Measurements from ENCODE around the gene HBZ. TPM values are rescaled to one million over a fixed set of nuclear protein-coding genes. Genes with fewer than 3 reads are reported as not detected.
"Not testable (repeated sequence)": the region's sequence is repeated elsewhere in the genome, so short reads cannot be mapped to it uniquely, and the experiment has no call there.

Gene HBZ
- polyA plus RNA-seq, 3 donors = 0.12 to 0.71 TPM; not detected in 1

DNA sequence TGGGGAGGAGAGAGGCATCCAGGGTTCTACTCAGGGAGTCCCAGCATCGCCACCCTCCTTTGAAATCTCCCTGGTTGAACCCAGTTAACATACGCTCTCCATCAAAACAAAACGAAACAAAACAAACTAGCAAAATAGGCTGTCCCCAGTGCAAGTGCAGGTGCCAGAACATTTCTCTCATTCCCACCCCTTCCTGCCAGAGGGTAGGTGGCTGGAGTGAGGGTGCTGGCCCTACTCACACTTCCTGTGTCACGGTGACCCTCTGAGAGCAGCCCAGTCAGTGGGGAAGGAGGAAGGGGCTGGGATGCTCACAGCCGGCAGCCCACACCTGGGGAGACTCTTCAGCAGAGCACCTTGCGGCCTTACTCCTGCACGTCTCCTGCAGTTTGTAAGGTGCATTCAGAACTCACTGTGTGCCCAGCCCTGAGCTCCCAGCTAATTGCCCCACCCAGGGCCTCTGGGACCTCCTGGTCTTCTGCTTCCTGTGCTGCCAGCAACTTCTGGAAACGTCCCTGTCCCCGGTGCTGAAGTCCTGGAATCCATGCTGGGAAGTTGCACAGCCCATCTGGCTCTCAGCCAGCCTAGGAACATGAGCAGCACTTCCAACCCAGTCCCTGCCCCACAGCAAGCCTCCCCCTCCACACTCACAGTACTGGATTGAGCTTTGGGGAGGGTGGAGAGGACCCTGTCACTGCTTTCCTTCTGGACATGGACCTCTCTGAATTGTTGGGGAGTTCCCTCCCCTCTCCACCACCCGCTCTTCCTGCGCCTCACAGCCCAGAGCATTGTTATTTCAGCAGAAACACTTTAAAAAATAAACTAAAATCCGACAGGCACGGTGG lies 21.7 kb downstream of the HBZ start:
- WGBS, 3 donors = 17 to 30% (median 29%) methylated on average over 6 to 8 of the region's 13 CpGs
- not testable (repeated sequence) for H3K27ac ChIP-seq (ENCODE audit: low read depth, low read length)

DNA sequence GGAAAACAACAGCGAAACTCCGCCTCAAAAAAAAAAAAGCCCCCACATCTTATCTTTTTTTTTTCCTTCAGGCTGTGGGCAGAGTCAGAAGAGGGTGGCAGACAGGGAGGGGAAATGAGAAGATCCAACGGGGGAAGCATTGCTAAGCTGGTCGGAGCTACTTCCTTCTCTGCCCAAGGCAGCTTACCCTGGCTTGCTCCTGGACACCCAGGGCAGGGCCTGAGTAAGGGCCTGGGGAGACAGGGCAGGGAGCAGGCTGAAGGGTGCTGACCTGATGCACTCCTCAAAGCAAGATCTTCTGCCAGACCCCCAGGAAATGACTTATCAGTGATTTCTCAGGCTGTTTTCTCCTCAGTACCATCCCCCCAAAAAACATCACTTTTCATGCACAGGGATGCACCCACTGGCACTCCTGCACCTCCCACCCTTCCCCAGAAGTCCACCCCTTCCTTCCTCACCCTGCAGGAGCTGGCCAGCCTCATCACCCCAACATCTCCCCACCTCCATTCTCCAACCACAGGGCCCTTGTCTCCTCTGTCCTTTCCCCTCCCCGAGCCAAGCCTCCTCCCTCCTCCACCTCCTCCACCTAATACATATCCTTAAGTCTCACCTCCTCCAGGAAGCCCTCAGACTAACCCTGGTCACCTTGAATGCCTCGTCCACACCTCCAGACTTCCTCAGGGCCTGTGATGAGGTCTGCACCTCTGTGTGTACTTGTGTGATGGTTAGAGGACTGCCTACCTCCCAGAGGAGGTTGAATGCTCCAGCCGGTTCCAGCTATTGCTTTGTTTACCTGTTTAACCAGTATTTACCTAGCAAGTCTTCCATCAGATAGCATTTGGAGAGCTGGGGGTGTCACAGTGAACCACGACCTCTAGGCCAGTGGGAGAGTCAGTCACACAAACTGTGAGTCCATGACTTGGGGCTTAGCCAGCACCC lies 22.8 kb downstream of the HBZ start:
- no peak overlapping the region for H3K27ac ChIP-seq (ENCODE audit: low read depth, low read length)
- 19 to 28% (median 27%) methylated on average over 7 to 8 of the region's 8 CpGs for WGBS, 3 donors

DNA sequence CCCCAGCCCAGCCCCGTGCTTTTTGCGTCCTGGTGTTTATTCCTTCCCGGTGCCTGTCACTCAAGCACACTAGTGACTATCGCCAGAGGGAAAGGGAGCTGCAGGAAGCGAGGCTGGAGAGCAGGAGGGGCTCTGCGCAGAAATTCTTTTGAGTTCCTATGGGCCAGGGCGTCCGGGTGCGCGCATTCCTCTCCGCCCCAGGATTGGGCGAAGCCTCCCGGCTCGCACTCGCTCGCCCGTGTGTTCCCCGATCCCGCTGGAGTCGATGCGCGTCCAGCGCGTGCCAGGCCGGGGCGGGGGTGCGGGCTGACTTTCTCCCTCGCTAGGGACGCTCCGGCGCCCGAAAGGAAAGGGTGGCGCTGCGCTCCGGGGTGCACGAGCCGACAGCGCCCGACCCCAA lies 23.6 kb downstream of the HBZ start:
- H3K27ac ChIP-seq (ENCODE audit: low read depth, low read length) = not testable (repeated sequence)
- WGBS, 3 donors = 0 to 2% (median 1%) methylated on average over 16 to 24 of the region's 39 CpGs

DNA sequence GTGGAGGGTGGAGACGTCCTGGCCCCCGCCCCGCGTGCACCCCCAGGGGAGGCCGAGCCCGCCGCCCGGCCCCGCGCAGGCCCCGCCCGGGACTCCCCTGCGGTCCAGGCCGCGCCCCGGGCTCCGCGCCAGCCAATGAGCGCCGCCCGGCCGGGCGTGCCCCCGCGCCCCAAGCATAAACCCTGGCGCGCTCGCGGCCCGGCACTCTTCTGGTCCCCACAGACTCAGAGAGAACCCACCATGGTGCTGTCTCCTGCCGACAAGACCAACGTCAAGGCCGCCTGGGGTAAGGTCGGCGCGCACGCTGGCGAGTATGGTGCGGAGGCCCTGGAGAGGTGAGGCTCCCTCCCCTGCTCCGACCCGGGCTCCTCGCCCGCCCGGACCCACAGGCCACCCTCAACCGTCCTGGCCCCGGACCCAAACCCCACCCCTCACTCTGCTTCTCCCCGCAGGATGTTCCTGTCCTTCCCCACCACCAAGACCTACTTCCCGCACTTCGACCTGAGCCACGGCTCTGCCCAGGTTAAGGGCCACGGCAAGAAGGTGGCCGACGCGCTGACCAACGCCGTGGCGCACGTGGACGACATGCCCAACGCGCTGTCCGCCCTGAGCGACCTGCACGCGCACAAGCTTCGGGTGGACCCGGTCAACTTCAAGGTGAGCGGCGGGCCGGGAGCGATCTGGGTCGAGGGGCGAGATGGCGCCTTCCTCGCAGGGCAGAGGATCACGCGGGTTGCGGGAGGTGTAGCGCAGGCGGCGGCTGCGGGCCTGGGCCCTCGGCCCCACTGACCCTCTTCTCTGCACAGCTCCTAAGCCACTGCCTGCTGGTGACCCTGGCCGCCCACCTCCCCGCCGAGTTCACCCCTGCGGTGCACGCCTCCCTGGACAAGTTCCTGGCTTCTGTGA lies 24.3 kb downstream of the HBZ start, which contains the start of gene HBA1:
TSS of gene HBA1 (plus strand) at position 204 of the 906 bp plus-strand sequence. CDS start at position 241, 37 bp downstream.
- 2 to 4% (median 3%) methylated on average over 22 to 37 of the region's 88 CpGs for WGBS, 3 donors
- not testable (repeated sequence) for H3K27ac ChIP-seq (ENCODE audit: low read depth, low read length)

DNA sequence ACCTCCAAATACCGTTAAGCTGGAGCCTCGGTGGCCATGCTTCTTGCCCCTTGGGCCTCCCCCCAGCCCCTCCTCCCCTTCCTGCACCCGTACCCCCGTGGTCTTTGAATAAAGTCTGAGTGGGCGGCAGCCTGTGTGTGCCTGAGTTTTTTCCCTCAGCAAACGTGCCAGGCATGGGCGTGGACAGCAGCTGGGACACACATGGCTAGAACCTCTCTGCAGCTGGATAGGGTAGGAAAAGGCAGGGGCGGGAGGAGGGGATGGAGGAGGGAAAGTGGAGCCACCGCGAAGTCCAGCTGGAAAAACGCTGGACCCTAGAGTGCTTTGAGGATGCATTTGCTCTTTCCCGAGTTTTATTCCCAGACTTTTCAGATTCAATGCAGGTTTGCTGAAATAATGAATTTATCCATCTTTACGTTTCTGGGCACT lies 25.0 kb downstream of the HBZ start:
- no peak overlapping the region for H3K27ac ChIP-seq (ENCODE audit: low read depth, low read length)
- WGBS, 3 donors = 6 to 10% (median 8%) methylated on average over 13 of the region's 13 CpGs

DNA sequence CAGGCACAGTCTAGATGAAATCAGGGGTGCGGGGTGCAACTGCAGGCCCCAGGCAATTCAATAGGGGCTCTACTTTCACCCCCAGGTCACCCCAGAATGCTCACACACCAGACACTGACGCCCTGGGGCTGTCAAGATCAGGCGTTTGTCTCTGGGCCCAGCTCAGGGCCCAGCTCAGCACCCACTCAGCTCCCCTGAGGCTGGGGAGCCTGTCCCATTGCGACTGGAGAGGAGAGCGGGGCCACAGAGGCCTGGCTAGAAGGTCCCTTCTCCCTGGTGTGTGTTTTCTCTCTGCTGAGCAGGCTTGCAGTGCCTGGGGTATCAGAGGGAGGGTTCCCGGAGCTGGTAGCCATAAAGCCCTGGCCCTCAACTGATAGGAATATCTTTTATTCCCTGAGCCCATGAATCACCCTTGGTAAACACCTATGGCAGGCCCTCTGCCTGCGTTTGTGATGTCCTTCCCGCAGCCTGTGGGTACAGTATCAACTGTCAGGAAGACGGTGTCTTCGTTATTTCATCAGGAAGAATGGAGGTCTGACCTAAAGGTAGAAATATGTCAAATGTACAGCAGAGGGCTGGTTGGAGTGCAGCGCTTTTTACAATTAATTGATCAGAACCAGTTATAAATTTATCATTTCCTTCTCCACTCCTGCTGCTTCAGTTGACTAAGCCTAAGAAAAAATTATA lies 25.7 kb downstream of the HBZ start:
- WGBS, 3 donors = 53 to 65% (median 59%) methylated on average over 11 of the region's 11 CpGs
- H3K27ac ChIP-seq (ENCODE audit: low read depth, low read length) = no peak overlapping the region

DNA sequence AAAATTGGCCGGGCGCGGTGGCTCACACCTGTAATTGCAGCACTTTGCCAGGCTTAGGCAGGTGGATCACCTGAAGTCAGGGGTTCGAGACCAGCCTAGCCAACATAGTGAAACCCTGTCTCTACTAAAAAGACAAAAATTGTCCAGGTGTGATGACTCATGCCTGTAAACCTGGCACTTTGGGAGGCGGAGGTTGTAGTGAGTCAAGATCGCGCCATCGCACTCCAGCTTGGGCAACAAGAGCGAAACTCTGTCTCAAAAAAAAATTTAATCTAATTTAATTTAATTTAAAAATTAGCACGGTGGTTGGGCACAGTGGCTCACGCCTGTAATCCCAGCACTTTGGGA lies 26.2 kb downstream of the HBZ start:
- WGBS, 3 donors = 83 to 92% (median 87%) methylated on average over 11 of the region's 11 CpGs
- H3K27ac ChIP-seq (ENCODE audit: low read depth, low read length) = no peak overlapping the region

DNA sequence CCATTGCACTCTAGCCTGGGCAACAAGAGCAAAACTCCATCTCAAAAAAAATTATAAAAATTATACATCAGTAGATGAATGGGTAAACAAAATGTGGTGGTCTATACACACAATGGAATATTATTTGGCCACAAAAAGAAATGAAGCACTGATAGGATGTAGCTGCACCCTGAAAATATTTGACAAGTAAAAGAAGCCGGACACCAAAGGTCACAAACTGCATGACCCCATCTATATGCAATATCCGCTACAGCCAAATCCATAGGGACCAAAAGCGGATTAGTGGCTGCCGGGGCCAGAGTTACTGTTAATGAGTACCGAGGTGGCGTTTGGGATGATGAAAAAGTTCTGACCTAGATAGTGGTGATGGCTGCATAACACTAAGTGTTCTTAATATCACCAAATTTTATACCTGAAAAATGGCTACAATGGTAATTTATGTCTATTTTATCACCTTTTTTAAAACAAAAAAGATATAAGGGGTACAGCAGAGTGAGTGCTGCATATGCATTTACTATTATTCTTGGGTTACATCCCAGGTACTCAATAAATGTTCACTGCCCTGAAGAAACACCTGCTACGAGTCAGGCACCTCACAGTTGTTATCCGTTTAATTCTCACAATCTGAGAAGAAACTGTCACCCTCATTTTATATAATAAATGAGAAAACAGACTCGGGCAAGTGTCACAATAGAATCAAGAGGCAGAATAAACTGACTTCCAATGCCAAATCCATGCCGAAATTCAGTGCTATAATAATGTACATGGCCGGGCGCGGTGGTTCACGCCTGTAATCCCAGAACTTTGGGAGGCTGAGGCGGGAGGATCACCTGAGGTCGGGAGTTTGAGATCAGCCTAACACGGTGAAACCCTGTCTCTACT lies 27.0 kb downstream of the HBZ start:
- WGBS, 3 donors = 71 to 74% (median 73%) methylated on average over 17 of the region's 17 CpGs

DNA sequence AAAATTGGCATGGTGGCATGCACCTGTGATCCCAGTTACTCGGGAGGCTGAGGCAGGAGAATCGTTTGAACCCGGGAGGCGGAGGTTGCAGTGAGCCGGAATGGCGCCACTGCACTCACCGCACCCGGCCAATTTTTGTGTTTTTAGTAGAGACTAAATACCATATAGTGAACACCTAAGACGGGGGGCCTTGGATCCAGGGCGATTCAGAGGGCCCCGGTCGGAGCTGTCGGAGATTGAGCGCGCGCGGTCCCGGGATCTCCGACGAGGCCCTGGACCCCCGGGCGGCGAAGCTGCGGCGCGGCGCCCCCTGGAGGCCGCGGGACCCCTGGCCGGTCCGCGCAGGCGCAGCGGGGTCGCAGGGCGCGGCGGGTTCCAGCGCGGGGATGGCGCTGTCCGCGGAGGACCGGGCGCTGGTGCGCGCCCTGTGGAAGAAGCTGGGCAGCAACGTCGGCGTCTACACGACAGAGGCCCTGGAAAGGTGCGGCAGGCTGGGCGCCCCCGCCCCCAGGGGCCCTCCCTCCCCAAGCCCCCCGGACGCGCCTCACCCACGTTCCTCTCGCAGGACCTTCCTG lies 27.7 kb downstream of the HBZ start, which contains the start of gene HBQ1:
TSS of gene HBQ1 (plus strand) at position 359 of the 575 bp plus-strand sequence. CDS start at position 387, 28 bp downstream.
- WGBS, 3 donors = 6 to 9% (median 7%) methylated on average over 51 to 59 of the region's 59 CpGs
- no peak within 1 kb of the TSS for H3K27ac ChIP-seq (ENCODE audit: low read depth, low read length)

More for the DNA sequence above, 27.0 kb downstream of the HBZ start:
- no peak overlapping the region for H3K27ac ChIP-seq (ENCODE audit: low read depth, low read length)

DNA sequence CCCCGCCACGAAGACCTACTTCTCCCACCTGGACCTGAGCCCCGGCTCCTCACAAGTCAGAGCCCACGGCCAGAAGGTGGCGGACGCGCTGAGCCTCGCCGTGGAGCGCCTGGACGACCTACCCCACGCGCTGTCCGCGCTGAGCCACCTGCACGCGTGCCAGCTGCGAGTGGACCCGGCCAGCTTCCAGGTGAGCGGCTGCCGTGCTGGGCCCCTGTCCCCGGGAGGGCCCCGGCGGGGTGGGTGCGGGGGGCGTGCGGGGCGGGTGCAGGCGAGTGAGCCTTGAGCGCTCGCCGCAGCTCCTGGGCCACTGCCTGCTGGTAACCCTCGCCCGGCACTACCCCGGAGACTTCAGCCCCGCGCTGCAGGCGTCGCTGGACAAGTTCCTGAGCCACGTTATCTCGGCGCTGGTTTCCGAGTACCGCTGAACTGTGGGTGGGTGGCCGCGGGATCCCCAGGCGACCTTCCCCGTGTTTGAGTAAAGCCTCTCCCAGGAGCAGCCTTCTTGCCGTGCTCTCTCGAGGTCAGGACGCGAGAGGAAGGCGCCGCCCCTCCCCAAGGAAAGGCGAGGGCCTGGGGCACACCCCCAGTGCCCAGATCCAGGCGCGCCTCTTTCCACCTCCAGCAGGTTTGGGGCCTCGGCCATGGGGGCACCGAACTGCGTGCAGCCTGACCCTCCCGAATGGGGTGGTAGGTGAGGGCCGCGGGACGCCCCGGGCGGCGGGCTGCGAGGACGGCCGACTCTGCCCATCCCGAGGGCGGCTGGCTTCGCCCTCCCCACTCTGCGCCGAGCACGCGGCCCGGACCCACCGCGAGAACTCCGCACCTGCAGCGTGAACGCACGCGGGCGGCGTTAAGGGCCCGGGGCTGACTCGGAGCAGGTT lies 28.5 kb downstream of the HBZ start:
- WGBS, 3 donors = 1 to 2% (median 2%) methylated on average over 70 to 89 of the region's 89 CpGs

DNA sequence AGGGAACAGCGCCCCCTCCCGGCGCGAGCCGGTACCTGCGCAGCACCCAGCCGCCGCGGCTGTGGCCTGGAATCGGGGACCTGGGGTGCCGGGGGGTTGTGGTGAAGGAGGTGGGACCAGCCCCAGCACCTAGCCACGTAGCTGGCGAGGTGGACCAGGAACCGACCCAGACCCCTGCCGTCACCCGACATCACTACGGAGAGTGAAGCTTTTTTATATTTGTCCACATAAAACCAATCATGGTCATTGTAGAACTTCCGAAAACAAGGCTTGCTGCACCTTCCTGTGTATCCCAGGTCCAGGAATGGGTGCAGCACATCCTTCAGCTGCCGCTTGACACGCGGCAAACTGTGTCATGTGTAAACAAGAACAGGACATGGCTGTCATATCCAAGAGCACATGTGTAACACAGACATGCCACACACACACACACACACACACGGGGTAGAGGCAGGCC lies 29.1 kb downstream of the HBZ start:
- H3K27ac ChIP-seq (ENCODE audit: low read depth, low read length) = no peak overlapping the region
- 7 to 12% (median 9%) methylated on average over 22 of the region's 22 CpGs for WGBS, 3 donors

More for the DNA sequence above, 28.5 kb downstream of the HBZ start:
- H3K27ac ChIP-seq (ENCODE audit: low read depth, low read length) = no peak overlapping the region

DNA sequence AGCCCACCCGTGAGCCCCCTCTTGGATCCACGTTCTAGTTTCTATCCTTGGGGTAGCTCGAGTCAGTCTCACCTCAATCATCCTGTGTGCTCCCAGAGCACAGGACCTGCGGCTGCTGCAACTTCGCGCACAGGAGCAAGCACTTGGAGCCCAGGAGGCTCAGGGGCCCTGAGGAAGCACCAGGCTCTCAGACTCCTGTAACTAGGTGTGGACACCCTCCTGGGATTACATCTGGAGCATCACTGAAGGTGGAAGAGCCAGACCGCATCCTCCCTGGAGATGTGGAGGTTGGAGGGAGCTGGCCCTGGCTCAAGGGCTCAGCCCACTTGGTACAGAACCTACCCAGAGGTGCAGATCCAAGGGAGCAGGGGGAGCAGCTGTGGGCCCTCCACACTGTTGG lies 30.6 kb downstream of the HBZ start:
- H3K27ac ChIP-seq (ENCODE audit: low read depth, low read length) = no peak overlapping the region
- 69 to 83% (median 77%) methylated on average over 7 of the region's 7 CpGs for WGBS, 3 donors

DNA sequence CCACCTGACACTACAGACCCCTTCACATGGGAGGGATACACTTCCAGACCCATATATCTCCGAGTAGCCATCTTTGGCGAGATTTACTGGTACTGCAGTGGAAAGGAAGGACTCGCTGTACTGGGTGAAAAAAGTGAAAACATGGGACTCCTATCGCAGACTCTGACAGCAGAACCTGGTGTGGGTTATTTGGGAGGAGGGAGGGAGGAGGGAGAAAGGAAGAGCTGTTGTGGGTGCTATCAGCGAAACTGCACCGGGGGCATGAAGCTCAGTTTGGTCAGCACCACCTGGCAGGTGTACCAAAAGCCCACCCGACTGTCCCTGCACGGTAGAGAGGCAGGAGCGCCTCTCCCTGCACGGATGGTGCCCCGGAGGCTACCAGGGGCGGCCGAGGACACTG lies 32.8 kb downstream of the HBZ start:
- no peak overlapping the region for H3K27ac ChIP-seq (ENCODE audit: low read depth, low read length)
- WGBS, 3 donors = 83 to 88% (median 85%) methylated on average over 12 to 13 of the region's 13 CpGs

DNA sequence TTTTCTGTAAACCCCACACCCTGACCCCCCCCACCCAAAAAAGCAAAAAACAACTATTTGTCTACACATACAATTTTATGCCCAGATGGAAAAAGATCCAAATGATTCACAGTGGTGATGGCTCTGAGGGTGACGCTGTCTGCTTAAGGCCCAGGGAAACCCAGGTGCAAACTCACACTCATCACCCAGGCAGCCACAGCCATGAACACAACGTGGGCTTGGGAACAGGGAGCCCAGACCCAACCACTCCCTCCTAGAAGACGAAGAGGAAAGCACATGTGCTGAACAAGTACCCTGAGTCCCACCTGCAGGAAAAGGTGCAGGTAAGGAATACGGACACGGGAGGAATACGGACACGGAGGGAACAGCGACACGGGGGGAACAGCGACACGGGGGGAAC lies 33.2 kb downstream of the HBZ start:
- 83 to 89% (median 88%) methylated on average over 10 to 11 of the region's 11 CpGs for WGBS, 3 donors
- H3K27ac ChIP-seq (ENCODE audit: low read depth, low read length) = no peak overlapping the region

DNA sequence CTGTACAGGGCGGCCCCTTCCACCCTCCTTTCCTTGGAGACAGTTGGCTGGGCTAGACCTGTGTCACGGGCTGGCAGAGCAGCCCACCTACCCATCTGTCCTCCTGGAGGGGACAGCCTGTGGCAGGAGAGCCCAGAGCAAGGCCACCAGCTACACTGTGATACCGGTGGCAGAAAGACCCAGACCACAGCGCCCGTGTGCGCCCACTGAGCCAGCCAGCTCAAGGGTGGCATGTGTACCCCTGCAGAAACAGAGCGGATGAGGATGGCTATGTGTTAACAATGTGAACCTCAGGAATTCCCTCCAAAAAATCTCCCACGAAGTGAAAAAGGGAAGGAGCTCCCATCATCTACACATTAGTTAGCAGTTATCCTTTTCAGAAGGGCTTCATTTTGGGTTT lies 34.9 kb downstream of the HBZ start:
- no peak overlapping the region for H3K27ac ChIP-seq (ENCODE audit: low read depth, low read length)
- 94 to 98% (median 98%) methylated on average over 8 of the region's 8 CpGs for WGBS, 3 donors
